ENCODE measurements around the gene PITPNM1.
"Not testable (repeated sequence)": the region's sequence is repeated elsewhere in the genome, so short reads cannot be mapped to it uniquely, and the experiment has no call there.

The PITPNM1 gene

GRCh38 chr11:67504950-67505581 is at the start of gene PITPNM1:
Gene PITPNM1 (minus strand): TSS chr11:67505363. CDS start chr11:67504180, 1,183 bp downstream.
- DNase-seq (ENCODE audit: low spot score), result peak; percentile 80

- not testable (repeated sequence) for DNase-seq (ENCODE audit: low spot score)
Observed at GRCh38 chr11:67551697-67552096, 46.5 kb upstream of the PITPNM1 start.

GRCh38 chr11:67551127-67551526 is 46.0 kb upstream of the PITPNM1 start:
- DNase-seq (ENCODE audit: low spot score), result no peak

GRCh38 chr11:67548555-67549110 is 43.5 kb upstream of the PITPNM1 start:
- no peak for DNase-seq (ENCODE audit: low spot score)

- DNase-seq (ENCODE audit: low spot score), result not testable (repeated sequence)
Observed at GRCh38 chr11:67548112-67548511, 42.9 kb upstream of the PITPNM1 start.

GRCh38 chr11:67545280-67545679 is 40.1 kb upstream of the PITPNM1 start:
- peak; percentile 78 for DNase-seq (ENCODE audit: low spot score)

- DNase-seq (ENCODE audit: low spot score), result peak; percentile 86
Observed at GRCh38 chr11:67544616-67545242, 39.6 kb upstream of the PITPNM1 start.

- no peak for DNase-seq (ENCODE audit: low spot score)
Observed at GRCh38 chr11:67543585-67543984, 38.4 kb upstream of the PITPNM1 start.

GRCh38 chr11:67542971-67543370 is 37.8 kb upstream of the PITPNM1 start:
- DNase-seq (ENCODE audit: low spot score), result no peak

- DNase-seq (ENCODE audit: low spot score), result no peak
Observed at GRCh38 chr11:67542169-67542568, 37.0 kb upstream of the PITPNM1 start.

GRCh38 chr11:67541198-67541597 is 36.0 kb upstream of the PITPNM1 start:
- DNase-seq (ENCODE audit: low spot score), result no peak

GRCh38 chr11:67539550-67539949 is 34.4 kb upstream of the PITPNM1 start:
- DNase-seq (ENCODE audit: low spot score), result no peak

GRCh38 chr11:67538823-67539505 is 33.8 kb upstream of the PITPNM1 start:
- no peak for DNase-seq (ENCODE audit: low spot score)

GRCh38 chr11:67538306-67538705 is 33.1 kb upstream of the PITPNM1 start:
- no peak for DNase-seq (ENCODE audit: low spot score)

- no peak for DNase-seq (ENCODE audit: low spot score)
Observed at GRCh38 chr11:67535561-67535960, 30.4 kb upstream of the PITPNM1 start.

GRCh38 chr11:67534070-67534679 is 29.0 kb upstream of the PITPNM1 start:
- DNase-seq (ENCODE audit: low spot score), result peak; percentile 18

GRCh38 chr11:67532889-67533288 is 27.7 kb upstream of the PITPNM1 start:
- DNase-seq (ENCODE audit: low spot score), result no peak

GRCh38 chr11:67530282-67530592 is 25.1 kb upstream of the PITPNM1 start:
- no peak for DNase-seq (ENCODE audit: low spot score)

- no peak for DNase-seq (ENCODE audit: low spot score)
Observed at GRCh38 chr11:67528376-67528775, 23.2 kb upstream of the PITPNM1 start.

GRCh38 chr11:67525275-67525976 is 20.3 kb upstream of the PITPNM1 start:
- no peak for DNase-seq (ENCODE audit: low spot score)

- DNase-seq (ENCODE audit: low spot score), result no peak
Observed at GRCh38 chr11:67524480-67524808, 19.3 kb upstream of the PITPNM1 start.
